OCI-LY1 (cell line): ENCODE results near the gene RNF217.

Experiments used
- EZH2 ChIP-seq: fragments of 200-600 bp; sonication (generic), shearing (Covaris generic); IDR thresholded peaks from 2 replicates; pipeline ENCODE4 v1.8.0; 2017; ENCODE audit warnings: borderline replicate concordance, mixed run types, mild to moderate bottlenecking, antibody characterized with exemption, low read length, moderate library complexity, mixed read lengths
- TF ChIP-seq, protein P1 (sequence below): fragments of 200-600 bp; sonication (generic), shearing (Covaris generic); IDR thresholded peaks from 2 replicates; pipeline ENCODE4 v1.5.1; 2017; ENCODE audit warnings: mild to moderate bottlenecking, antibody characterized with exemption, low read length, moderate library complexity, mixed read lengths

DNA sequence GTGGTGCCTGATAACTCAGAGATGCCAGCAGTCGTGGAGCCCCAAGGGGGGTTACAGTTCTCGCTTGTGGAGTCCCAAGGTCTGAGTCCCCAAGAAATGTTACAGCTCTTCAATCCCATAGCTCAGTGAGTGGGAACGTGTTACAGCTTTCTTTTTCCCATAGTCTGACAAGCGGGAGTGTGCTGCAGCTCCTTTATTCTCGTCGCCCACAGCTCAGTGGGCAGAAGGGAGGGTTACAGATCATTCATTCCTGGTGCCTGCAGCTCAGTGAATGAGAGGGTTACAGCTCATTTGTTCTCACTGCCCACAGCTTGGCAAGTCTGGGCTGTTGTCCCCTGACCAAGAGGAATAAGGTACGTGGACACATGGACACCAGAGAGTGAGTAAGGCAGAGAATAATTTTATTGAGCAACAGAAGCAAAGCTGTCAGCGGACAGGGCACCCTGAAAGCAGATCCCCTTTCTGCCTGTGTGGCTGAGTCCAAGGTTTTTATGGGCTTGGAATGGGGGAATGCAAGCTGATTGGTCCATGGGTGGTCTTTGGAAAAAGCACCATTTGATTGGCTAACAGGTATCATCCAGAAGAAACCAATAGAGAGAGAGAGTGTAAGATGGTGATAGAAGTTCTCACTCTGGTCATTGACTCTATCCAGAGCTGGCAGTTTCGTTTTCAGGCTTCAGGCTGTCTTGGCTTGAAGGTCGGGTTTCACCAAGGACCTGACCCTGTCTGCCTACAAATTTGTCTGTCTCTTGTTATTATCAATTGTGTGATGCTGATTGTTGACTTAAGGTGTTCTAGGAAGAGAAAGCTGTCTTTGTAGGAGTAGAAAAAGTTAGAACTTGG, 16.4 kb downstream of the RNF217 start:
- TF ChIP-seq, protein P1, sequence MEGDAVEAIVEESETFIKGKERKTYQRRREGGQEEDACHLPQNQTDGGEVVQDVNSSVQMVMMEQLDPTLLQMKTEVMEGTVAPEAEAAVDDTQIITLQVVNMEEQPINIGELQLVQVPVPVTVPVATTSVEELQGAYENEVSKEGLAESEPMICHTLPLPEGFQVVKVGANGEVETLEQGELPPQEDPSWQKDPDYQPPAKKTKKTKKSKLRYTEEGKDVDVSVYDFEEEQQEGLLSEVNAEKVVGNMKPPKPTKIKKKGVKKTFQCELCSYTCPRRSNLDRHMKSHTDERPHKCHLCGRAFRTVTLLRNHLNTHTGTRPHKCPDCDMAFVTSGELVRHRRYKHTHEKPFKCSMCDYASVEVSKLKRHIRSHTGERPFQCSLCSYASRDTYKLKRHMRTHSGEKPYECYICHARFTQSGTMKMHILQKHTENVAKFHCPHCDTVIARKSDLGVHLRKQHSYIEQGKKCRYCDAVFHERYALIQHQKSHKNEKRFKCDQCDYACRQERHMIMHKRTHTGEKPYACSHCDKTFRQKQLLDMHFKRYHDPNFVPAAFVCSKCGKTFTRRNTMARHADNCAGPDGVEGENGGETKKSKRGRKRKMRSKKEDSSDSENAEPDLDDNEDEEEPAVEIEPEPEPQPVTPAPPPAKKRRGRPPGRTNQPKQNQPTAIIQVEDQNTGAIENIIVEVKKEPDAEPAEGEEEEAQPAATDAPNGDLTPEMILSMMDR: no peak
- TF ChIP-seq EZH2: no peak
